GM19043 (cell line): ENCODE measurements around the gene TEDC2.
"Not testable (repeated sequence)": the region's sequence is repeated elsewhere in the genome, so short reads cannot be mapped to it uniquely, and the experiment has no call there.

Experiments
- ATAC-seq: cut with Tn5 transposase; IDR thresholded peaks from one replicate; pipeline ENCODE4 v1.9.1; 2021; ENCODE audit warnings: low read depth; ENCODE audit not compliant: unreplicated experiment

Gene TEDC2

DNA sequence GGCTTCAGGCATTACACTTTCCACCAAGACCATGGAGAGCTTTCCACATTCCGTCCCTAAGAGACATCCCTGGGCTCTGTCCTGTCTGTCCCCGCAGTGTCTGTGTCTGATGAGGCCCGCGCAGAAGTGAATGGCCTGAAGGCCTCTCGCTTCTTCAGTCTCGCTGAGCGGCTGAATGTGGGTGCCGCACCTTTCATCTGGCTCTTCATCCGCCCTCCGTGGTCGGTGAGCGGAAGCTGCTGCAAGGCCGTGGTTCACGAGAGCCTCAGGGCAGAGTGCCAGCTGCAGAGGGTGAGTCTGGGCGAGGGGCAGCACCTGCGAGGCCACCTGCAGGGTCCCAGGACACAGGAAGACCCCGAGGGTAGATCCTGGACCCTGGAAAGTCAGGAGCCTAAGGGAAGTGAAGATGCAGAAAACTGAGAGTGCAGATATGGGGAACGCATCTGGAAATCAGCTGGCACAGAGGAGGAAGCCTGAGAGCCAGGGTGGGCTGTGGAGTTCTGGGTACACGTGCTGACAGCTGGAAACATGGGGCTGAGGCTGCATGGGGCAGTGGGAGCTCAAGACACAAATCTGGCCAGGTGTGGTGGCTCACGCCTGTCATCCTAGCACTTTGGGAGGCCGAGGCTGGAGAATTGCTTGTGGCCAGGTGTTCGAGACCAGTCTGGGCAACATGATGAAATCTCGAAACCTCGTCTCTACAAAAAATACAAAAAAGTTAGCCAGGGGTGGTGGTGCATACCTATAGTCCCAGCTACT, 22.7 kb upstream of the TEDC2 start:
- no peak for ATAC-seq

DNA sequence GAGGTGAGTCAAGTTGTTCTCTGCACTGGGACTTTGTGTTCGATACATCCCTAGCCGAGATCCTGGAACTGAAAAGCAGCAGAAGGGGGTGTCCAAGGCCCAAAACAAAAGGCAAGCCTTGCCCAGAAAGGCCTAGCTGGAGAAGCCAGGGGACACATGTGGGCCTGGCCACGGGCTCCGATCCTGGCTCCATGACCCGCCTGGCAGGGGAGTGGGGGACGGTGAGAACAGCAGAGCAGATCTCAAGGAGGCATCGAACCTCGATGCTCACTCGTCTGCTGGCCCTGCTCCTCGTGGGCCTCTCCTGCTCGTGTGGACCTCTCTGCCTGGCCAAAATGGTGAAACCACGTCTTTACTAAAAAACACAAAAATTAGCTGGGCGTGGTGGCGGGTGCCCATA, 21.8 kb upstream of the TEDC2 start:
- no peak for ATAC-seq

DNA sequence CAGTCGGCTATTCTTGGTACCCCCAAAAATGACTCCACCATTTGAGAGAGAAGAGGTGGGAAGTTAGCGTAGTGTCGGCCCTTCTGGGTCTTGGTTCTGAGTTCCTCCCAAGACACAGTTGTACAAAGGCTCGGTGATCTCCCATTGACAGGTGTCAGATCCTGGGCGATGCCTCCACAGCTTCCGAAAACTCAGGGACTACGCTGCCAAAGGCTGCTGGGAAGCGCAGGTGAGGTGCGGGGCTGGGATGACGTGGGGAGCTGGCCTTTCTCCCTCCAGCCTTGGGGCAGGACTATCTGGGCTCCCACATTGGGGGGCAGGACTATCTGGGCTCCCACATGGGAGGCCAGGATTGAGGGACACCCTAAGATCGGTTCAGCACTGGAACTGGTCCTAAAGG, 20.3 kb upstream of the TEDC2 start:
- ATAC-seq = no peak

DNA sequence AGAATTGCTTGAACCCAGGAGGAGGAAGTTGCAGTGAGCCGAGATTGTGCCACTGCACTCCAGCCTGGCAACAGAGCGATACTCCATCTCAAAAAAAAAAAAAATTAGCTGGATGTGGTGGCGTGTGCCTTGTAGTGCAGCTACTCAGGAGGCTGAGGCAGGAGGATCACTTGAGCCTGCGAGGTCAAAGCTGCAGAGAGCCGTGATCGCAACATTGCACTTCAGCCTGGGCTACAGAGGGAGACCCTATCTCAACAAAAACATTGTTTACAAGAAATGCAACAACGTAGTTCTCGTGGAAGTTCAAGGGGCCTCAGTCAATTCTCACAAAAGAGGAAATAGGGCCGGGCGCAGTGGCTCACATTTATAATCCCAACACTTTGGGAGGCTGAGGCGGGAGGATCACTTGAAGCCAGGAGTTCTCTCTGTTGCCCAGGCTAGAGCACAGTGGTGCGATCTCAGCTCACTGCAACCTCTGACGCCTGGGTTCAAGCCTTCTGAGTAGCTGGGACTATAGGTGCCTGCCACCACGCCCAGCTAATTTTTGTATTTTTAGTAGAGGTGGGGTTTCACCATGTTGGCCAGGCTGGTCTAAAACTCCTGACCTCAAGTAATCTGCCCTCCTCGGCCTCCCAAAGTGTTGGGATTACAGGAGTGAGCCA, 18.6 kb upstream of the TEDC2 start:
- ATAC-seq = not testable (repeated sequence)

DNA sequence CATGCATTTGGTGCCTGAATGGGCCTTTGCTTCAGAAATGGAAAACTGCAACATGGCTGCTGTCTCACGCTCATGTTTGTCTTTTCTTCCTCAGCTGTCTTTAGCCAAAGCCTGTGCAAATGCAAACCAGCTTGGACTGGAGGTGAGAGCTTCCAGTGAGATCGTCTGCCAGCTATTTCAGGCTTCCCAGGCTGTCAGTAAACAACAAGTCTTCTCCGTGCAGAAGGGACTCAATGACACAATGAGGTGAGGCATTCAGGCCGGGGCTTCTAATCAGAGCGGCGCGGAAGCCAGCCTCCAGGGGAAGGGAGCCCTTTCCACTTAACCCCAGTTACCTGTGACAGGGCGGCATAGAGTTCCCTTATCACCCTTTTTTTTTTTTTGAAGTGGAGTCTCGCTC, 16.4 kb upstream of the TEDC2 start:
- no peak for ATAC-seq

DNA sequence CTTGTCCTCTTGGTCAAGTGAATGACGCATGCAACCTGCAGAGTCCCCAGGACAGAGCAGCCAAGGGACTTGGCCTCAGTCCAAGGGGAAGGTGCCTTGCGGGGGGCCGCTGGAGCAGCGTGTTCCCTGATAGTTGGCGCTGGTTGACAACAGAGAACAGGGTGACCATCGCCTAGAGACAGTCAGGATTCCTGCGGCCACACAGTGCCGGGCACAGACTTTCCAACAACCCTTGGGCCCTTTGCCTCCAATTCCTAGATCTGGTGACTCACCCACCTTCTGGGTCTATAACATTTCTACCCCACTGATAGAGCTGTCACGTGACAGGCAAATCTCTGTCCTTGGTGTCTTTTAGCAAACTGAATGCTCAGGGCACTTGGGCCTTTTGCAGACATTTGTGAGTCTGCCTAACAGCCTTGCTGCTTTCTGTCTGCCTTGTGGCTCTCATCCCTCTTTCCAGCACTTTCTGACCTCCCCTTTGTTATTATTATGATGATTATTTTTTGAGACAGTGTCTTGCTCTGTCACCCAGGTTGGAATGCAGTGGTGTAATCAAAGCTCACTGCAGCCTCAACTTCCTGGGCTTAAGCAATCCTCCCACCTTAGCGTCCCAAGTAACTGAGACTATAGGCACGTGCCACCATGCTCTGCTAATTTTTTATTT, 11.9 kb upstream of the TEDC2 start:
- ATAC-seq = no peak

DNA sequence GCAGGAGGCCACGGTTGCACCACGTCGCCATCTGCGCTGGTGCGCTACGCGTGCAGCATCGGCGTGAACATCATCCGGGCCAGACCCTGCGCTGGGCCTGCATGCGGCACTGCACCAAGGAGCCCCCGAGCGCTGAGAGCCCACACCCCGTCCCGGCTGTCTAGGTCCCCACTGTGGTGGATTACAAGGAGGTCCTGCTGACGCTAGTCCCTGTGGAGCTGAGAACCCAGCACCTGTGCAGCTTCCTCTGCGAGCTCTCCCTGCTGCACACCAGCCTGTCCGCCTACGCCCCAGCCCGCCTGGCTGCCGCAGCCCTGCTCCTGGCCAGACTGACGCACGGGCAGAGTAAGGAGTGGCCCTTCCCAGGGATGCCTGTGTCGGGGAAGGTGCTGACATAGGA, 10.8 kb upstream of the TEDC2 start:
- no peak for ATAC-seq

DNA sequence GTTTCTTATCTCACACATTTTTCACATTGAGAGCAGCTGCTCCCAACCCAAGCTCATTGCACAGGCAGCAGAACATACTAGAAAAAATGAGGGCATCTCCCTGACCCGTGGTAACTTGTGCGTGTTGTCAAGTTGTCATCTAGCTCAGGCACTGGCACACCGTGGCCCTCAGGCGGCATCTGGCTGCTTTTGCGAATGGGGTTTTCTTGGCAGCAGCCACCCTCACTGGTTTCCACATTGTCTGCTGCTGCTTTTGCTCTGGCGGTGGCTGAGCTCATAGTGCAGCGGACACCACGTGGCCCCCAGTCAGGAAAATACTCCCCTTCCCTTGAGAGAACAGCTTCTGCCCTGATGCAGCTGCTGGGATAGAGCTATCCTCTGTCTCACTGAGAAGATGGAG, 9.4 kb upstream of the TEDC2 start:
- ATAC-seq = no peak

DNA sequence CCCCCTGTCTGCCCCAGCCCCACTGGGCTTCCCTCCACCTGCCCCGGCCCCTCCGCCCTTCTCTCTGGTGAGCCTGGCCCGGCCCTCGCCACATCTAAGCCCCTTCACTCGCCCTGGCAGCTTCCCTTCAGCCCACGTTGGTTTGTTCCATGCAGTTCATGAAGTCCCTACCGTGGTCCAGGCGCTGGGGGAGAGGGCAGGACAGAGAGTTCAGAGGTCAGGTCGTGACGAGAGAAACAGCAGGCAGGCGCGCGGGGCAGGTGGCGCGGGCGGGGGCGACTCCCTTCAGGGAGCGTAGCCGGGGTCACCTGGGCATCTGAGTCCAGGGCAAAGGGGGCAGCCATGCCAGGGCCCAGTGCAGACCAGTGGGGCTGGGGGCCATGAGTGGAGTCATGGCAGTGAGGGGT, 8.9 kb upstream of the TEDC2 start:
- no peak for ATAC-seq

DNA sequence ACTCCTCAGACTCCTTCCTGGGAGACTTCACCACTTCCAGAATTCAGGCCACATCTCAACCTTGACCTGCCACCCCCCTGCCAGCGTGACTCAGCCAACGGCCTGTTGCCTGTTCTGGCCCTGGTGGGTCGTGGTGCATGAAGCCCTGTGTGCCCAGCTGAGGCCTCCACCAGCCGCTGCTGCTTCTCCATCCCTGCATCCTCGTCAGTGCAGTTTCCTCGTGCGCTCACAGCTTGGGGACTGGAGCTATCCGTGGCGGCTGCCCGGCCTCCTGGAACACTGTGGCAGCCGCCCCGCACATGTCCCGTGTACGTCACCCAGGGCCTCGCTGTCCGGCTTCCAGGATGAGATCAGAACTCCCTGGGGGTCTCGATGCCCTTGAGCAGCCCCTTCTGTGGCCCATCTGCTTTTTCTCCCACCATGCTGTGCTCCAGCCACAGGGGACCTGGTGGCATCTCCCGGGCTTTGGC, 8.0 kb upstream of the TEDC2 start:
- ATAC-seq = no peak

DNA sequence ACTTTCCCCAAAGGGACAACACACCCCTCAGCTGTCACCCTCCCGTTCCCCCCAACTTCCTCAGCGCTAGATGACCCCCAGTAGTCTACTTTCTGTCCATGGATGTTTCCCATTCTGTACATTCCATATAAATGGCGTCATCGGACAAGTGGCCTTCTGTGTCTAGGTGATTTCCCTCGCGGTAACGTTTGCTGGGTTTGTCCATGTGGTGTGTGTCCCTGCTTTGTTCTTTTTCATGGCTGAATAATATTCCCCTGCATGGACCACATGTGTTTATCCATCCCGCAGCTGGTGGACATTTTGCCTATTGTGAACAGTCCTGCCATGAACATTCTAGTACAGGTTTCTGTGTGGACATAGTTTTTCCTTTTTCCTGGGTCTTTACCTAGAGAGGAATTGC, 7.3 kb upstream of the TEDC2 start:
- ATAC-seq = no peak

DNA sequence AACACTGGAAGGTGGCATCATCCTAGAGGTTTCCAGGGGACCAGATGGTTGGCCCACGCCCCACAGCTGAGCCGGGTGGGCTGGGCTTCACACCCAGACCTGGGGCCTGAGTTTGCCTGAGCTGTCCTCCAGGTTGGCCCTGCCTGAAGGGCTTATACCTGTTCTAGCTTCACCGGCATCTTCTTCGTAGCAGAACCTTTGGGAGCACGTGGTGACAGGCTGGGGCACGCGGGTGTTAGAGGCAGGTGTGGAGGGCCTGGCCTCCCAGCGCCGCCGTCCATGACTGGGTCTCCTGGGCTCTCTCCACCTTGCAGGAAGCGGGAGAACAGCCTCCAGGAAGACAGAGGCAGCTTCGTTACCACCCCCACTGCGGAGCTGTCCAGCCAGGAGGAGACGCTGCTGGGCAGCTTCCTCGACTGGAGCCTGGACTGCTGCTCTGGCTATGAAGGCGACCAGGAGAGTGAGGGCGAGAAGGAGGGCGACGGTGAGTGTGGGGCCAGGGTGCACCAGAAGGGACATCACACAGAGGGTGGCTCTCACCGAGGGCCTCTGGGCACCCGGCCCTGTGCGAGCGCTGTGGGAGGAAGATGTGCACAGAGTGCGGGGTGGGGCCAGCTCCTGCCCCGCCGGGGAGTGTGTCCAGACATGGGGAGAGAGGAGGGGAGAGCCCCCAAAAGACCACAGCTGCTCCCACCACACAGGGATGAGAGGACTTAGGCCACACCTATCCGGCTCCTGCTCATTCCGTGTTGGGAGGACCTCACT, 4.6 kb upstream of the TEDC2 start:
- no peak for ATAC-seq

DNA sequence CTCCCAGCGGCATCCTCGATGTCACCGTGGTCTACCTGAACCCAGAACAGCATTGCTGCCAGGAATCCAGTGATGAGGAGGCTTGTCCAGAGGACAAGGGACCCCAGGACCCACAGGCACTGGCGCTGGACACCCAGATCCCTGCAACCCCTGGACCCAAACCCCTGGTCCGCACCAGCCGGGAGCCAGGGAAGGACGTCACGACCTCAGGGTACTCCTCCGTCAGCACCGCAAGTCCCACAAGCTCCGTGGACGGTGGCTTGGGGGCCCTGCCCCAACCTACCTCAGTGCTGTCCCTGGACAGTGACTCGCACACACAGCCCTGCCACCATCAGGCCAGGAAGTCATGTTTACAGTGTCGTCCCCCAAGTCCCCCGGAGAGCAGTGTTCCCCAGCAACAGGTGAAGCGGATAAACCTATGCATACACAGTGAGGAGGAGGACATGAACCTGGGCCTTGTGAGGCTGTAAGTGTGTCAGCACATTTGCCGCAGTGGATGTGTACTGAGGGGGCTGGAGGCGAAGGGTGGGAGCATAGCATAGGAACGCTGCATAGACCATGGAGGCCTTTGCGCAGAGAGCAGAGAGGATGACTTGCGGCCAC, 3.3 kb upstream of the TEDC2 start:
- ATAC-seq = no peak

DNA sequence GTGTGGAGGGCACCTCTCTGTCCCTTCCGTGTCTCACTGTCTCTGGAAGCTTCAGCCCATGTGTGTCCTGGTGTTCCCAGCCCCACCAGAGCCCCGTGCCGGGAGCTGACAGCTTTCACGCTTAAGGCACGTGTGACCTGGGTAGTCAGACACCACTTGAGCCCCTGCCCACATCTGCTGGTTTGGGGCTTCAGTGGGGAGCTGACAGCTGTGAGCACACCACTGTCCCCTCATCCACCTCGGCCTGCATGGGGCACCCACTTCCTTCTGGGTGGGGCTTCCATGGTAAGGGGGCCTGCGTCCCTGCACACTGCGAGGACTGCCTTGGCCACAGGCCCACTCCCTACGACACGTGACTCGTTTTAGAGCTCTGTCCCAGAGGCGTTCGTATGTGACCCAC, 2.6 kb upstream of the TEDC2 start:
- no peak for ATAC-seq

DNA sequence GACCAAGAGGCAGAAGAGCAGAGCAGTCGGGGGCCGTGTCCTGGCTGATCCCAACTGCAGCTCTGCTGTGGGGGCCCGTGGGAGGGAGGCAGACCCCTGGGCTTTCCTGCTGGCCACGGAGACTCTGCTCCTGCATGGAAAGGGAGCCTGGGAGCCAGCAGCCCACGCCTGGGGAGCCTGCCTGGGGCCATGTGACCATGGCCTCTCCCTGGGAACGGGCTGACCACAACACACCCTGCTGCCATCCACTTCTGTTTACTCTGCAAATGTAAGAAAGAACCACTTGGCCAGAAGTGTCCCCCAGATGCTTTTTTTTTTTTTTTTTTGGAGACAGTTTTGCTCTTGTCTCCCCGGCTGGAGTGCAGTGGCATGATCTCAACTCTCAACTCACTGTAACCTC, 2.0 kb upstream of the TEDC2 start:
- no peak for ATAC-seq

DNA sequence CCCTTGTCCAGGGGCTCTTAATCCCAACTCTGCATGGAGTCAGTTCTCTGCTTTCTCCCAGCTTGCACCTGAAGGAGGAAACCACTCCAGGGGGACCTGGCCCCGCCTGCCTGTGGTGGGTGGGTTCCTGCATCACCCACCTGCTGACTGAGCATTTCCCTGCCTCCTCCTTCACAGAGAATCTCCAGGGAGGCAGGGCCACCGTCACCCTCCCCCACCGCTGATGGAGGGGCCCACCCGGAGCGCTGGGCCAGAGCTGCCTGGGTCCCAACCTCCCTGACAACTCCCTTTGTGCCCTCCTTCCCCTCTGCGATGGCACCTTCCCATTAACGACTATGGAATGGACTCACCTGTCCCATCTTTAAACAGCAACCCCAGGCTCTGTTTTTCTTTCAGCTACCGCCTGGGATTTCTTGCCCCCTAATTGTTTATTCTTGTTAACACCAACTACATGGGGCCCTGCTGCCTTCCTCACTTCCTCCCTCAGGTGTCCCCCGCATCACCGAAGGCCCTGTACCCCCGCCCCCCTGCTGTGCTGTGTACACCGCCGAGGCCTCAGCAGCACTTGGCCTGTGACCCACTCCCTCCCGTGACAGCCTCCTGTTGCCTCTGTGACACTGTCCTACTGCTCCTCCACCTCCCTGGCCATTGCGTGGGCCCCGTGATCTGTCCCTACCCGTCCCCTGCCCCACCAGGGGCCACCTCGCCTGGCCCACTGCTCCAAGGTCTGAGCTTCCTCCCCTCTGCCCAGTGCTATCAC, 842 bp upstream of the TEDC2 start:
- ATAC-seq = no peak

DNA sequence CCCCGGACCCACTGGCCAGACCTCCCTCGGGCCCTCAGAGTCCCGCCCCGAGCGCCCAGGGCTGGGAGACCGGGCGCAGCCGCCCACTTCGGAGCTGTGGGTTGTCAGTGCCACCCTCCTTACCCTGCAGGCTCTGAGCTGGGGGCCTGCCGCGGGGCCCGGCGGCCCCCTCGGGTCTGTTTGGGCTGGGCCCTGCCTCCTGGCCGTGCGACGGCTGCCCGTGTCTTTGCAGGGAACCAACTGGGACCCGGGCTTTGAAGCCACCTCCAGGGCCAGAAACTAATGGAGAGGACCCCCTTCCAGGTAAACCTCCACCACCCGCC, 443 bp downstream of the TEDC2 start:
- no peak for ATAC-seq

DNA sequence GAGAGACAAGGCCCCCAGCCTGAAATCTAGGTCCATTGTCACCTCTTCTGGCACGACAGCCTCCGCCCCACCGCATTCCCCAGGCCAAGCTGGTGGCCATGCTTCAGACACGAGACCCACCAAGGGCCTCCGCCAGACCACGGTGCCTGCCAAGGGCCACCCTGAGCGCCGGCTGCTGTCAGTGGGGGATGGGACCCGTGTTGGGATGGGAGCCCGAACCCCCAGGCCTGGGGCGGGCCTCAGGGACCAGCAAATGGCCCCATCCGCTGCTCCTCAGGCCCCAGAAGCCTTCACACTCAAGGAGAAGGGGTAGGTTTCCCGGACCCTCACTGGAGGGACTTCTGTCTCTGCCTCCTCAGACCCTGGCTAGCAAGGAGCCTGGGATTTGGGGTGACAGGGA, 1.0 kb downstream of the TEDC2 start:
- no peak for ATAC-seq

DNA sequence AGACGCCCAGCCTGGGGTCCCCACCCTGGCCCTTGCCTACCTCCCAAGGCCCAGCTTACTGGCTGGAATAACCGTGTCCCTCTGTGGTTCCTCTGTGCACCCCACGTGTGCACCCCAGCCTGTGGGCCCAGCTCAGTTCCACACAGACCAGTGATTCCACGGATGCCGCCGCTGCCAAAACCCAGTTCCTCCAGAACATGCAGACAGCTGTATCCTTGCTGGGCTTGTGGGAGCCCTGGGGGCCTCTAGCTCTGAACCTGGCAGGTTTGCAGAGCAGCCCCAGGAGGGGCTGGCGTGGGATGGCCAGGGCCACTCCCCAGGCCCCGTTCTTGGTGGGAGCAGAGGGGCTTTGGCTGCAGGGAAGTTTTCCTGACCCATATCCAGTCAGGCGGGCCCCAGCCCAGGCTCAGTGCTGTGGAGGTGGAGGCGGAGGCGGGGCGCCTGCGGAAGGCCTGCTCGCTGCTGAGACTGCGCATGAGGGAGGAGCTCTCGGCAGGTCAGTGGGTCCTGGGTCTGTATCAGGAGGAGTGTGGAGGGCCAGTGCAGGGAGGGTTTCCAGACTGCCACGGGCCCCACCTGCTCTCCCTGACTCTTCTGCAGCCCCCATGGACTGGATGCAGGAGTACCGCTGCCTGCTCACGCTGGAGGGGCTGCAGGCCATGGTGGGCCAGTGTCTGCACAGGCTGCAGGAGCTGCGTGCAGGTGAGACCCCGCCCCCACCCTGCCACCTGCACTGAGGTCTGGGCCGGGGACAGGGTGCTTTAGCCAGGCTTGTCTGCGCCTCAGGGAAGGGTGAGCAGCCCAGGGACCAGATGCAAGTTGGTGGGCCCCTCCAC, 2.3 kb downstream of the TEDC2 start:
- ATAC-seq = no peak
